ENCODE data around the gene LAMC3.

The LAMC3 gene

GRCh38 chr9:131117121-131117761 lies 108.3 kb downstream of the LAMC3 start:
- Histone ChIP-seq H3K27ac (no peak overlapping the region), H3K27me3 (ENCODE audit: insufficient read depth, low read depth, severe bottlenecking) (no peaks in the 10 kb centered on the region), H3K9me3 (ENCODE audit: severe bottlenecking) (no peaks in the 10 kb centered on the region), H3K36me3 (peaks cover 62% of the 10 kb centered on the region), H3K4me3 (ENCODE audit: low read depth, low read length) (no peak overlapping the region)
- TF ChIP-seq CTCF (IDR thresholded peaks at IDR 0.05; ENCODE audit: low read depth, low read length): no peak
- DNase-seq: no peak

DNA sequence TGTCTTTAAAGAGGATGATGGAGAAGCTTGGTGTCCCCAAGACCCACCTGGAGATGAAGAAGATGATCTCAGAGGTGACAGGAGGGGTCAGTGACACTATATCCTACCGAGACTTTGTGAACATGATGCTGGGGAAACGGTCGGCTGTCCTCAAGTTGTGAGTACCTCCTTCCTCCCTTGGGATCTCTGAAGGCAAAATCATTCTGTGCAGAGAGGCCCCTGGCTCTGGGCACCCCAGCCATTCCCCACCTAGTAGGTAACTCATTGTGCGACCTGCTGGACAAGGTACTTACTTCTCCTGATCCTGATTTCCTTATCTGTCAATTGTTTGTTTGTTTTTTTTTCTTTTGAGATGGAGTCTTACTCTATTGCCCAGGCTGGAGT lies 108.8 kb downstream of the LAMC3 start:
- Histone ChIP-seq H3K36me3 (peaks cover 57% of the 10 kb centered on the region), H3K4me3 (ENCODE audit: low read depth, low read length) (no peak overlapping the region), H3K27ac (no peak overlapping the region), H3K27me3 (ENCODE audit: insufficient read depth, low read depth, severe bottlenecking) (no peaks in the 10 kb centered on the region), H3K9me3 (ENCODE audit: severe bottlenecking) (no peaks in the 10 kb centered on the region)
- no peak for DNase-seq
- TF ChIP-seq CTCF (IDR thresholded peaks at IDR 0.05; ENCODE audit: low read depth, low read length): no peak

DNA sequence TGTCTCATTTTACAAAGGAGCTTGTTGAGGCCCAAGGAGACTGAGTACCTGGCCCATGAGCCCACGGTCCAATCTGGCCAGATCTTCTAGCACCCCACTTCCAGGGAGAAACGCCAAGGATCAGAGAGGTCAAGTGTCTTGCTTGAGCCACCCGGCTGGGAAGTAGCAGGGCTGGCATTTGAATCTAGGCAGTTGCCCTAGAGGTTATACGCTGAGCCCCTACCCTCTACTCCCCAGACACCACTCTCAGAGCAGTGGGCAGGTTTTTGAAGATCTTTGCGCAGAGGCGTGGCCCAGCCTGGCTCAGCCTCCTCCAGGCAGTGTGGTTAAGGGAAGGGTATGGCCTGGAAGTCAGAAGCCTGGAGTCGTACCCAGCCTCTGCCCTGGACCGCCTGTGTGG lies 110.6 kb downstream of the LAMC3 start:
- TF ChIP-seq CTCF (IDR thresholded peaks at IDR 0.05; ENCODE audit: low read depth, low read length): no peak
- peaks cover 50% of the 10 kb centered on the region for H3K36me3 ChIP-seq
- H3K4me3 ChIP-seq (ENCODE audit: low read depth, low read length): no peak overlapping the region

DNA sequence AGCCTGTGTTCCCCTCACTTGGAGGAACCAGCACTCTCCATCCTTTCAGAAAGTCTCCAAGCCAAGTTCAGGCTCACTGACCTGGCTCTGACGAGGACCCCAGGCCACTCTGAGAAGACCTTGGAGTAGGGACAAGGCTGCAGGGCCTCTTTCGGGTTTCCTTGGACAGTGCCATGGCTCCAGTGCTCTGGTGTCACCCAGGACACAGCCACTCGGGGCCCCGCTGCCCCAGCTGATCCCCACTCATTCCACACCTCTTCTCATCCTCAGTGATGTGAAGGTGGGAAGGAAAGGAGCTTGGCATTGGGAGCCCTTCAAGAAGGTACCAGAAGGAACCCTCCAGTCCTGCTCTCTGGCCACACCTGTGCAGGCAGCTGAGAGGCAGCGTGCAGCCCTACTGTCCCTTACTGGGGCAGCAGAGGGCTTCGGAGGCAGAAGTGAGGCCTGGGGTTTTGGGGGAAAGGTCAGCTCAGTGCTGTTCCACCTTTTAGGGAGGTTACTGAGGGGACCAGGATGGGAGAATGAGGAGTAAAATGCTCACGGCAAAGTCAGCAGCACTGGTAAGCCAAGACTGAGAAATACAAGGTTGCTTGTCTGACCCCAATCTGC lies 111.8 kb downstream of the LAMC3 start:
- no peak for DNase-seq
- no peak overlapping the region for H3K27ac ChIP-seq
- H3K27me3 ChIP-seq (ENCODE audit: insufficient read depth, low read depth, severe bottlenecking): no peaks in the 10 kb centered on the region
- peaks cover 45% of the 10 kb centered on the region for H3K36me3 ChIP-seq
- TF ChIP-seq CTCF (IDR thresholded peaks at IDR 0.05; ENCODE audit: low read depth, low read length): no peak
- H3K4me3 ChIP-seq (ENCODE audit: low read depth, low read length): no peak overlapping the region
- no peaks in the 10 kb centered on the region for H3K9me3 ChIP-seq (ENCODE audit: severe bottlenecking)

More for the DNA sequence above, 110.6 kb downstream of the LAMC3 start:
- Histone ChIP-seq H3K9me3 (ENCODE audit: severe bottlenecking) (no peaks in the 10 kb centered on the region), H3K27ac (no peak overlapping the region), H3K27me3 (ENCODE audit: insufficient read depth, low read depth, severe bottlenecking) (no peaks in the 10 kb centered on the region)
- no peak for DNase-seq

DNA sequence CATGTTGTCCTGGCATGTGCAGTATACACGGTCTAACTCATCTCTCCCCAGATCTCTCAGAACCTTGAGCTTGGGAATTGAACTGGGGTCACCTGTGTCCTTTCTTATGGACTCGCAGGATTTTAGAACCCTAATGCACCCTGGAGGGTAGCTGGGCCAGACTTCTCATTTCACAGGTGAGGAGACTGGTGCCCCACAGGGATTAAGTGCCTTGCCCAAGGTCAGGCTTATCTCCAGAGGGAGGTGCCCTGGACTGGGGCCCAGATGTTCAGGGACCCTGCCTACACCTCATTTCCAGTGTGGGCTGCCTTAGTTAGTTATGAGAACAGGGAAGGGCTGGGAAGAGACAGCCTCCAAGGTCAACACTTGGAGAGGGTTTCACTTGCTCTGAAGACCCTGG lies 112.4 kb downstream of the LAMC3 start:
- Histone ChIP-seq H3K4me3 (ENCODE audit: low read depth, low read length) (no peak overlapping the region), H3K27me3 (ENCODE audit: insufficient read depth, low read depth, severe bottlenecking) (no peaks in the 10 kb centered on the region), H3K36me3 (peaks cover 40% of the 10 kb centered on the region), H3K9me3 (ENCODE audit: severe bottlenecking) (no peaks in the 10 kb centered on the region), H3K27ac (no peak overlapping the region)
- no peak for TF ChIP-seq CTCF (IDR thresholded peaks at IDR 0.05; ENCODE audit: low read depth, low read length)
- DNase-seq: no peak

GRCh38 chr9:131122158-131122557 lies 113.2 kb downstream of the LAMC3 start:
- H3K4me3 ChIP-seq (ENCODE audit: low read depth, low read length): no peak overlapping the region
- DNase-seq: no peak
- no peak overlapping the region for H3K27ac ChIP-seq
- no peaks in the 10 kb centered on the region for H3K9me3 ChIP-seq (ENCODE audit: severe bottlenecking)
- TF ChIP-seq CTCF (IDR thresholded peaks at IDR 0.05; ENCODE audit: low read depth, low read length): no peak
- peaks cover 36% of the 10 kb centered on the region for H3K36me3 ChIP-seq
- no peaks in the 10 kb centered on the region for H3K27me3 ChIP-seq (ENCODE audit: insufficient read depth, low read depth, severe bottlenecking)

Data from WERI-Rb-1 (cell line).